ENCODE data around the gene TWIST2. TPM values are rescaled to one million over a fixed set of nuclear protein-coding genes. Genes with fewer than 3 reads are reported as not detected.

The TWIST2 gene
- total RNA-seq, 1 donor, result 9.4 TPM

- Histone ChIP-seq H3K79me2 (ENCODE audit: insufficient read depth, low read length) (no peaks in the 10 kb centered on the region), H3K9me3 (ENCODE audit: low read depth, low read length) (no peaks in the 10 kb centered on the region), H3K4me2 (ENCODE audit: insufficient read depth, low read length) (no peak overlapping the region), H3K36me3 (ENCODE audit: insufficient read depth, low read length) (no peaks in the 10 kb centered on the region), H4K20me1 (ENCODE audit: insufficient read depth, low read length) (no peaks in the 10 kb centered on the region), H3K4me1 (ENCODE audit: insufficient read depth, low read length) (peaks cover 17% of the 10 kb centered on the region), H2AFZ (ENCODE audit: low read length) (no peak overlapping the region), H3K27ac (ENCODE audit: low read depth, low read length) (no peak overlapping the region), H3K27me3 (ENCODE audit: insufficient read depth, low read length) (no peaks in the 10 kb centered on the region), H3K4me3 (ENCODE audit: insufficient read depth, low read length) (no peak overlapping the region)
- DNase-seq (ENCODE audit: insufficient read length, low spot score, missing footprints), result no peak
- TF ChIP-seq CTCF (IDR thresholded peaks at IDR 0.05; ENCODE audit: extremely low read depth, low read depth, low read length), result no peak
These were observed 102.7 kb downstream of the TWIST2 start for GRCh38 chr2:238950551-238950950.

GRCh38 chr2:238952261-238952919, 104.5 kb downstream of the TWIST2 start:
- Histone ChIP-seq H3K27me3 (ENCODE audit: insufficient read depth, low read length) (no peaks in the 10 kb centered on the region), H3K4me2 (ENCODE audit: insufficient read depth, low read length) (no peak overlapping the region), H3K36me3 (ENCODE audit: insufficient read depth, low read length) (no peaks in the 10 kb centered on the region), H3K9me3 (ENCODE audit: low read depth, low read length) (no peaks in the 10 kb centered on the region), H3K79me2 (ENCODE audit: insufficient read depth, low read length) (no peaks in the 10 kb centered on the region), H3K4me3 (ENCODE audit: insufficient read depth, low read length) (no peak overlapping the region), H4K20me1 (ENCODE audit: insufficient read depth, low read length) (no peaks in the 10 kb centered on the region), H3K4me1 (ENCODE audit: insufficient read depth, low read length) (peaks cover 17% of the 10 kb centered on the region), H2AFZ (ENCODE audit: low read length) (peak overlapping the region; percentile 8), H3K27ac (ENCODE audit: low read depth, low read length) (no peak overlapping the region)
- TF ChIP-seq CTCF (IDR thresholded peaks at IDR 0.05; ENCODE audit: extremely low read depth, low read depth, low read length), result no peak
- peak; percentile 18 for DNase-seq (ENCODE audit: insufficient read length, low spot score, missing footprints)

GRCh38 chr2:238954841-238955591, 107.1 kb downstream of the TWIST2 start:
- peak overlapping the region; percentile 0 for H2AFZ ChIP-seq (ENCODE audit: low read length)
- no peak overlapping the region for H3K4me2 ChIP-seq (ENCODE audit: insufficient read depth, low read length)
- H3K79me2 ChIP-seq (ENCODE audit: insufficient read depth, low read length), result no peaks in the 10 kb centered on the region
- H3K27me3 ChIP-seq (ENCODE audit: insufficient read depth, low read length), result no peaks in the 10 kb centered on the region
- H3K36me3 ChIP-seq (ENCODE audit: insufficient read depth, low read length), result no peaks in the 10 kb centered on the region
- DNase-seq (ENCODE audit: insufficient read length, low spot score, missing footprints), result no peak
- H3K4me1 ChIP-seq (ENCODE audit: insufficient read depth, low read length), result no peaks in the 10 kb centered on the region
- no peaks in the 10 kb centered on the region for H4K20me1 ChIP-seq (ENCODE audit: insufficient read depth, low read length)
- no peak for TF ChIP-seq CTCF (IDR thresholded peaks at IDR 0.05; ENCODE audit: extremely low read depth, low read depth, low read length)
- no peak overlapping the region for H3K27ac ChIP-seq (ENCODE audit: low read depth, low read length)
- H3K9me3 ChIP-seq (ENCODE audit: low read depth, low read length), result no peaks in the 10 kb centered on the region
- H3K4me3 ChIP-seq (ENCODE audit: insufficient read depth, low read length), result no peak overlapping the region
